ENCODE measurements around the gene CALR.

Gene CALR

DNA sequence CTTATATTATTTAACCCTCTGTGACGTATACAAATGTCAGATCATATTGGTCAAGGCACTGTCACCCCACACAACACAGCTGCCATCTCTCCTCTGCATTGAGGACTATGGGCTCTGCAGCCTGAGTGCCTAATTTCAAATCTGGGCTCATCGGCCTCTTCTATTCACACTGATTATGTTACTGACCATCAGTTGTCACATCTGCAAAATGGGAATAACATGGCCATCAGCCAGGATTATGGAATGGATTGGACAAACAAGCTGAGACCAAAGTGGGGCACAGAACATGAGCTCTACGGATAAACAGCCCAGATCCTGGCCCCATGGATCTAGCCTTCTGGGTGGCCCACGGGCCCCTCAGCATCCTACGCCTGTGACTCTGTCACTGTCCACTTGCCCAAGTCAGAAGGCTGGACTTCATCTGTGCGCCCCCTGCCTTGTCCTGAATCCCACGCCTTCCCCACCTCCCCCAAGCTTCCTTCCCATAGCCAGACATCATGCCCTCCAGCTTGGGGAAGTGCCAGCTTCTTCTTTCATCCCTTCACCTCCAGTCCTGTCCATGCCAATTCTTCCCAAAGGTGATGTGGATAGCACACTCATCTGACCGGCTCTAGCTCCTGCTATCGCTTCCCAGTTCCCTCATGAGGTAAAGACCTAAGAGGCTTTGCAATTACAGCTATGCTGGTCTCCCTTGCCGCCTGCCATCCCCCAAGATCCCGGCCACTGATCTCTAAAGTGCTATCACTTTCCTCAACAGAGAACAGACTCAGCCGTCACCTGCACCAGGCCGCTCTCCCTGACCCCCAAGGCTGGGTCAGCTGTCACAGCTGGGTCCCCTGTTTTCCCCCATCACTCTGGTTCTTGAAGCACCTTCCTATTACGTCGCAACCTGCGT lies 5.8 kb upstream of the CALR start:
- no peak for DNase-seq

GRCh38 chr19:12933287-12934072 lies 4.9 kb upstream of the CALR start, which contains the start of gene FARSA:
Gene FARSA, minus strand, starts transcription at chr19:12933711. Its CDS starts 15 bp downstream, at chr19:12933696.
- DNase-seq = peak; percentile 82

GRCh38 chr19:12935071-12935470 lies 3.3 kb upstream of the CALR start:
- no peak for DNase-seq

GRCh38 chr19:12936582-12936981 lies 1.8 kb upstream of the CALR start:
- DNase-seq = no peak

DNA sequence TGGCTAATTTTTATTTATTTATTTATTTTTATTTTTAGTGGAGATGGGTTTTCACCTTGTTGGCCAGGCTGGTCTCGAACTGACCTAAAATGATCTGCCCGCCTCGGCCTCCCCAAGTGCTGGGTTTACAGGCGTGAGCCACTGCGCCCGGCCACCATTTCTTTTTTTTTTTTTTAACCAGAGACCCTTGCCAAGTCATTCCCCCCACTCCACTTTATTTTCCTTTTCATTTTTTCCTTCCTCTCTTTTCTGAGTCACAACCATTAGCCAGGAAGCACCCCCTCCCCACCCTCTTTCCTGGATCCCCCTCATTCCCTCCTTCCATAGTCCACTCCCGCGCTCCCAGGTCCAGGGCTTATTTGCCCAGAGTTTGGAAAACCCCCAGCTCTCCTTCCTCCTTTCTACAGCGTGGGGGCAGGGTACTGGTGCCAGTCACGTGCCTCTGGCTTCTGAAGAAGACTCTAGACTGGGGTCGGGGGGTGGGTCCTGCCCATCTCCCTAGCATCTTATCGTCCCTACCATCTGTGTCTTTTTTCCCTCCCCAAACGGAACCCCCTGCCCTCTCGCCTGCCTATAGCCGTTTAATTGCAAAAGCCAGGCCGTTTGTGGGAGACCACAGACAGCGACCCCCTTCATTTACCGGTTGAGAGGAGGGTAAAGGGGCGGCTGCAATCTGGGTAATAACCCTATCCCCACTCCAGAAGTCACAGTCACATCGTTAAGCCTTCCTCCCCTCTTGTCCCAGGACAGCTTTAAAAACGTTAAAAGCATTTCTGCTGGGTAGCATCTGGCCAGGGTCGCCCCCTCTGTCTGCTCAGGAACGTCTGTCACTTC lies 1.1 kb upstream of the CALR start:
- DNase-seq = no peak

DNA sequence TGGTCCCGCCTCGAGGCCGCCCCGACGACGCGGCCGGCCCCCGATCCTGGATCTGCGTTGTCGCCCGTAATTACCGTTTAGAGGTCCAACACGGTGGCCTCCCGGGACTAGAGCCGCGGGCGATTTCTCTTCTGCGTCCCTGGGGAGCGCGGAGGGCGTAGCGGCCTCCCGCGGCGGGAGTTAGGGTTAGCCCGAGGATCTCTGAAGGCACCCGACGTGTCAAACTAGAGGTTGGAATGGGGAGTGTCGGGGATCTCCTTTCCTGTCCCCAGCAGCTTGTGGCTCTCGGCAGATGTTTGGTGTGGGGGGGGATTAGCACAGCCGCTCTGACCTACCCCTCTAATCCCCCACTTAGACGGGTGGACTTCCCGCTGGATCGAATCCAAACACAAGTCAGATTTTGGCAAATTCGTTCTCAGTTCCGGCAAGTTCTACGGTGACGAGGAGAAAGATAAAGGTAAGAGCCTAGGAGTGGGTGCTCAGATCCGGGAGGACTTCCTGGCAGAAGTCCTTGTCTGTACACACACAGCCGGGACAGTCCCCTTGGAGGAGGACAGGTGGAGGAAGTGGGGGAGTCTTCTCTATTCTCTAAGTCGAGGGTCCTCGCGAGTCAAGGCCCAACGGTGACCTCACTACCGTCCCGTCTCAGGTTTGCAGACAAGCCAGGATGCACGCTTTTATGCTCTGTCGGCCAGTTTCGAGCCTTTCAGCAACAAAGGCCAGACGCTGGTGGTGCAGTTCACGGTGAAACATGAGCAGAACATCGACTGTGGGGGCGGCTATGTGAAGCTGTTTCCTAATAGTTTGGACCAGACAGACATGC lies 581 bp downstream of the CALR start:
- no peak for DNase-seq

GRCh38 chr19:12939975-12940423 lies 1.6 kb downstream of the CALR start:
- no peak for DNase-seq

DNA sequence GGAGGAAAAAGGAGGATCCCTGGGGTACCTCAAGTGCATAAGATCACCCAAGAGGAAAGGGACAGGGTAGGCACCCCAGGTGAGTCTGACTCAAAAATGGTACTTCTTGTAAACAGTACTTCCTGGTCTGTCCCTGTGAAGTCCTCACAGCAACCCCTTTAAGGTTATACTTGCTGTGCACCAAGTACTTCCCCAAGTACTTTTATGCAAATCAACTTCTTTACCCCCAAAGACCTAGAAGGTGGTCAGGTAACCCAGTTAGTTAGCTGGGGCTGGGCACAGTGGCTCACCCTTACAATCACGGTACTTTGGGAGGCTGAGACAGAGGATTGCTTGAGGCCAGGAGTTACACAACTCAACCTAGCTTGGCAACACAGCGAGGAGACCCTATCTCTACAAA lies 2.5 kb downstream of the CALR start:
- DNase-seq = no peak

DNA sequence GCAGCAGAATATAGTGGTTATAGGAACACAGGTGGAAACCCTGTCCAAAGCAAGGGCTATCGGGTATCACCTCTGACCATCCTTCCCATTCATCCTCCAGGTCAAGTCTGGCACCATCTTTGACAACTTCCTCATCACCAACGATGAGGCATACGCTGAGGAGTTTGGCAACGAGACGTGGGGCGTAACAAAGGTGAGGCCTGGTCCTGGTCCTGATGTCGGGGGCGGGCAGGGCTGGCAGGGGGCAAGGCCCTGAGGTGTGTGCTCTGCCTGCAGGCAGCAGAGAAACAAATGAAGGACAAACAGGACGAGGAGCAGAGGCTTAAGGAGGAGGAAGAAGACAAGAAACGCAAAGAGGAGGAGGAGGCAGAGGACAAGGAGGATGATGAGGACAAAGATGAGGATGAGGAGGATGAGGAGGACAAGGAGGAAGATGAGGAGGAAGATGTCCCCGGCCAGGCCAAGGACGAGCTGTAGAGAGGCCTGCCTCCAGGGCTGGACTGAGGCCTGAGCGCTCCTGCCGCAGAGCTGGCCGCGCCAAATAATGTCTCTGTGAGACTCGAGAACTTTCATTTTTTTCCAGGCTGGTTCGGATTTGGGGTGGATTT lies 5.1 kb downstream of the CALR start:
- DNase-seq = no peak

GRCh38 chr19:12944104-12944674 lies 5.8 kb downstream of the CALR start:
- no peak for DNase-seq

DNA sequence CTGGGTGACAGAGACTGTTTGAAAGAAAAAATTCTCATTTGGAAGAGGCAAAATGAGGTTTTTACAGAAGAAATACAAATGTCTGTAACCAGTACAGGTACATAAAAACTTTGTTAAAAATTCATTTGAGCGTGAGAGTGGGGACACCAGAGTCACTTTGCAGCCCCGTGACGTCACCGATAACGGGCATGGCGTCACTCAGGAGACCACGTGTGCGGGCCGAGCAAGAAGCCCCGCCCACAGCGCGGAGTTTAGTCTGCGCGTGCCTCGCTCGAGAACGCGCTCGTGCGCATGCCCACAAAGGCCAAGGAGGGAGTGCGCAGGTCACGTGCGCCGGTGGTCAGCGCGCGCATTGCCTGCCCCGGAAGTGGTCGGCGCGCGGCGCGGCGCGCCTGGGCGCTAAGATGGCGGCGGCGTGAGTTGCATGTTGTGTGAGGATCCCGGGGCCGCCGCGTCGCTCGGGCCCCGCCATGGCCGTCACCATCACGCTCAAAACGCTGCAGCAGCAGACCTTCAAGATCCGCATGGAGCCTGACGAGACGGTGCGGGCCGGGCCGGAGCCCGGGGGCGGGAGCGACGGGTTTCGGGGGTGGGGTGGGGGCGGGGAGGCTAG lies 7.2 kb downstream of the CALR start, which contains the start of gene RAD23A:
RAD23A (plus strand) TSS at position 384 of the 613 bp plus-strand sequence; CDS start at position 471, 87 bp downstream.
- DNase-seq = peak; percentile 90

DNA sequence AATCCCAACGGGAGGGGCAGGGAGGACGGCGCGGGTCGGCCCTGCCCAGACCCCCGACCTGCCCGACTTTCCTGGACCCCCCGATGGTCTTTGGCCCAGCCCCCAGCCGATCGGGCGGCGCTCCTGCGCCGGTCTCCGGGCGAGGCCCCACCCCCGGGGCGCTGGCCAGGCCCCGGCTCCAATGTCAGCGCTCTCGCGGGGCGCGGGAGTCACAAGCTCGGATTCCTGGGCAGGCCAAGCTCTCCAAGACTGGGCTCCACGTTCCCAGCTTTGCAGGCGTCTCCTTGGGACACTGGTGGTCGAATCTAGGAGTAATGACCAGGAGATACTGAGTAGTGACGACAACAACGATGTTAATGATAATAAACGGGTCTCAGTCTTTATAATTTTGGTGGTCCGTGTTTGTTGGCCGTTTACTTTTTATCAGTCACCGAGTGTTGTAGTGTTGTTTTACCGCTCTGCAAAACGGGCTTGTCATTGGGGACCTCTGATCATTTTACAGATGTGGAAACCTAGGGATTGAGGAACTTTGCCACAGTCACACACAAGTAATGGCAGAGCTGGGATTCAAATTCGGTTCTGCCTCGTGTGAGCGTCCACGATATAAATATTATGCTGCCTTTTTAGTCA lies 7.8 kb downstream of the CALR start:
- peak; percentile 56 for DNase-seq

DNA sequence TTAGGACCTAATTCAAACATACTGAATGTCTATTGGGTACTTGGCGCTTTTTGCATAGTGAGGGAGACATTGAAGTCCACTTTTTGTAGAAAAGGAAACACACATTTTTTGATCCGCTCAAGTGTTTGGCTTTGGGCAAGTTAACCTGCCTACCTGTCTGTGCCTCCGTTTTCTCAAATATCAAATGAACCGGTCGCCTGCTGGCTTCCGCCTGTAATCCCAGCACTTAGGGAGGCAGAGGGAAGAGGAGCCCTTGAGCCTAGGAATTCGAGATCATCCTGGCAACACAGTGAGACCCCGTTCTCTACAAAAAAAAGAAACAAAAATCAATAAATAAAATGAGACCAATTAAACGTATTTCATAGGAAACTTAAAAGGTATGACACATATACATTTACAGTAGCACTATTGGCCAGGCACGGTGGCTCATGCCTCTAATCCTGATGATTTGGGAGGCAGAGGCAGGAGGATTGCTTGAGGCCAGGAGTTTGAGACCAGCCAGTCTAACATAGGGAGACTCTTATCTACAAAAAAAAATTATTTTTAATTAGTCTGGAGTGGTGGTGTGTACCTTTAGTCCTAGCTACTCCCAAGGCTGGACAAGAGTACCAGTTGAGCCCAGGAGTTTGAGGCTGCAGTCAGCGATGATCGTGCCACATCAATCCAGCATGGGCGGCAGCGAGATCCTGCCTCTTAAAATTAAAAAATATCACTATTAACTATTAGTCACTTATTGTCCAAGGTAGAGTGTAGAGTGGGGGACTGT lies 8.5 kb downstream of the CALR start:
- DNase-seq = no peak

- no peak for DNase-seq
Measured at GRCh38 chr19:12947702-12948611, 9.5 kb downstream of the CALR start.

- no peak for DNase-seq
Measured at GRCh38 chr19:12948612-12949362, 10.4 kb downstream of the CALR start.

- DNase-seq = no peak
Measured at GRCh38 chr19:12949363-12950283, 11.2 kb downstream of the CALR start.

Data from right kidney (tissue), 1 donor.